Prostate gland (tissue), 2 donors: ENCODE data around the gene NUP107. TPM values are rescaled to one million over a fixed set of nuclear protein-coding genes. Genes with fewer than 3 reads are reported as not detected.
"Not testable (repeated sequence)": the region's sequence is repeated elsewhere in the genome, so short reads cannot be mapped to it uniquely, and the experiment has no call there.

ENCODE experiments used
- DNase-seq: peaks from one replicate; pipeline ENCODE4 v3.0.0-alpha.2; 2019; ENCODE audit warnings: low spot score
- H3K27ac ChIP-seq, 2 donors: fragments of 200-600 bp; sonication (generic); 2 replicates each; pipeline ENCODE4 v1.5.1; 2017 to 2019
- H3K27me3 ChIP-seq: fragments of 200-600 bp; sonication (generic); replicated peaks from 2 replicates; pipeline ENCODE4 v1.5.1; 2019; ENCODE audit not compliant: insufficient read depth
- H3K36me3 ChIP-seq, 2 donors: fragments of 200-600 bp; sonication (generic); 1 replicate in 1 of 2; 2 replicates in 1 of 2; pipeline versions ENCODE4 v1.5.1 to v1.8.1; 2017 to 2019
- H3K4me1 ChIP-seq: fragments of 200-600 bp; sonication (generic); replicated peaks from 2 replicates; pipeline ENCODE4 v1.5.1; 2019
- H3K4me3 ChIP-seq, 2 donors: fragments of 200-600 bp; sonication (generic); 2 replicates each; pipeline ENCODE4 v1.5.1; 2017 to 2019
- H3K9me3 ChIP-seq: fragments of 200-600 bp; sonication (generic); 2 replicates; pipeline ENCODE4 v1.5.1; 2017
- POLR2A ChIP-seq: fragments of 450-650 bp; IDR thresholded peaks from one replicate; pipeline ENCODE4 v1.6.1; 2016; ENCODE audit warnings: antibody characterized with exemption, mild to moderate bottlenecking
- POLR2AphosphoS5 ChIP-seq: sonication (generic); formaldehyde crosslinking; IDR thresholded peaks from one replicate; pipeline ENCODE4 v1.6.1; 2017; ENCODE audit warnings: antibody characterized with exemption
- WGBS: methylation state at CpG from one replicate; pipeline ENCODE4 v1.1.5; 2018; 5-methylcytosine and 5-hydroxymethylcytosine counted together
- intact Hi-C: fragments of 100-400 bp; cut with DNase I; formaldehyde crosslinking; loops from one replicate; pipeline ENCODE4 v1.14.2; 2022
- total RNA-seq, 2 donors: library from RNA; depleted of rRNA; stranded (reverse); fragments of >200 nt; gene quantifications; one replicate each; pipeline ENCODE4 v1.1.0, GENCODE V29; 2016
- TF ChIP-seq, protein P1 (sequence below), 4 experiments: fragments of 200-600 bp in 2 of 4; fragments of 450-650 bp in 2 of 4; sonication (generic) in 2 of 4; IDR thresholded peaks; 1 replicate in 3 of 4; 2 replicates in 1 of 4; pipeline ENCODE4 v1.5.1; 2016 to 2019; ENCODE audit warnings: antibody characterized with exemption in 4 of 4, mild to moderate bottlenecking in 2 of 4, moderate library complexity in 2 of 4

NUP107 gene
- total RNA-seq, 2 donors from 2014 or later, result 27.9 to 37.0 TPM

GRCh38 chr12:68675101-68675842, 11.5 kb upstream of the NUP107 start:
- Histone ChIP-seq H3K36me3 (no peaks in the 10 kb centered on the region), H3K27me3 (no peaks in the 10 kb centered on the region), H3K27ac (no peak overlapping the region), H3K4me3 (no peak overlapping the region), H3K4me1 (no peaks in the 10 kb centered on the region), H3K9me3 (no peaks in the 10 kb centered on the region)
- DNase-seq, result no peak
- intact Hi-C loops, result no loop called here
- no peak for TF ChIP-seq POLR2AphosphoS5
- TF ChIP-seq, protein P1, sequence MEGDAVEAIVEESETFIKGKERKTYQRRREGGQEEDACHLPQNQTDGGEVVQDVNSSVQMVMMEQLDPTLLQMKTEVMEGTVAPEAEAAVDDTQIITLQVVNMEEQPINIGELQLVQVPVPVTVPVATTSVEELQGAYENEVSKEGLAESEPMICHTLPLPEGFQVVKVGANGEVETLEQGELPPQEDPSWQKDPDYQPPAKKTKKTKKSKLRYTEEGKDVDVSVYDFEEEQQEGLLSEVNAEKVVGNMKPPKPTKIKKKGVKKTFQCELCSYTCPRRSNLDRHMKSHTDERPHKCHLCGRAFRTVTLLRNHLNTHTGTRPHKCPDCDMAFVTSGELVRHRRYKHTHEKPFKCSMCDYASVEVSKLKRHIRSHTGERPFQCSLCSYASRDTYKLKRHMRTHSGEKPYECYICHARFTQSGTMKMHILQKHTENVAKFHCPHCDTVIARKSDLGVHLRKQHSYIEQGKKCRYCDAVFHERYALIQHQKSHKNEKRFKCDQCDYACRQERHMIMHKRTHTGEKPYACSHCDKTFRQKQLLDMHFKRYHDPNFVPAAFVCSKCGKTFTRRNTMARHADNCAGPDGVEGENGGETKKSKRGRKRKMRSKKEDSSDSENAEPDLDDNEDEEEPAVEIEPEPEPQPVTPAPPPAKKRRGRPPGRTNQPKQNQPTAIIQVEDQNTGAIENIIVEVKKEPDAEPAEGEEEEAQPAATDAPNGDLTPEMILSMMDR (IDR thresholded peaks at IDR 0.05), result no peak
- TF ChIP-seq POLR2A, result no peak
- 34% methylated on average over 5 of the region's 5 CpGs for WGBS

GRCh38 chr12:68676854-68677253, 9.9 kb upstream of the NUP107 start:
- H3K27me3 ChIP-seq, H3K4me1 ChIP-seq, H3K4me3 ChIP-seq, H3K27ac ChIP-seq, H3K9me3 ChIP-seq, H3K36me3 ChIP-seq, DNase-seq, intact Hi-C loops: not testable (repeated sequence)
- over 99% methylated on average over 5 of the region's 5 CpGs for WGBS

- H3K4me1 ChIP-seq, result no peaks in the 10 kb centered on the region
- TF ChIP-seq POLR2AphosphoS5 (no peak), POLR2A (no peak)
- TF ChIP-seq, protein P1 (IDR thresholded peaks at IDR 0.05), result no peak
- H3K36me3 ChIP-seq, result no peaks in the 10 kb centered on the region
- DNase-seq, result no peak
- peak overlapping the region; percentile 67 to 69 for H3K27ac ChIP-seq
- no peaks in the 10 kb centered on the region for H3K27me3 ChIP-seq
- no peaks in the 10 kb centered on the region for H3K9me3 ChIP-seq
- peak overlapping the region; percentile 77 to 82 for H3K4me3 ChIP-seq
- WGBS, result 50% methylated on average over 3 of the region's 3 CpGs
- intact Hi-C loops, result loop anchor here (2.0 to 5.0 kb wide), 2 partner anchors 75 to 329 kb away; partner anchors contain the start of gene RAP1B
Observed at GRCh38 chr12:68686262-68686594, 550 bp upstream of the NUP107 start.

DNA sequence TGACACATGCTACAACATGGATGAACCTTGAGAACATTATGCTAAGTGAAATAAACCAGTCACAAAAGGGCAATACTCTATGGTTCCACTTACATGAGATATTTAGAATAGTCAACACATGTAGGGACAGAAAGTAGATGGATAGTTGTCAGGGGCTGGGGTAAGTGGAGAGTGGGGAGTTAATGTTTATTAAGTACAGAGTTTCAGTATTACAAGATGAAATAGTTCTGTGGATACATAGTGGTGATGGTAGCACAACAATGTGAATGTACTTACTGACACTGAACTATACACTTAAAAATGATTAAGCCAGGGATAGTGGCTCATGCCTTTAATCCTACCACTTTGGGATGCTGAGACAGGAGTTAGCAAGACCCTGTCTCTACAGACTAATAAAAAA, 8.7 kb downstream of the NUP107 start:
- DNase-seq, result no peak
- TF ChIP-seq POLR2AphosphoS5 (no peak), POLR2A (no peak)
- TF ChIP-seq, protein P1 (IDR thresholded peaks at IDR 0.05), result no peak
- intact Hi-C loops, result no loop called here
- H3K36me3 ChIP-seq, result peaks cover 0 to 10% of the 10 kb centered on the region in 2 donors
- H3K27ac ChIP-seq, result no peak overlapping the region
- no peaks in the 10 kb centered on the region for H3K4me1 ChIP-seq
- H3K9me3 ChIP-seq, result no peaks in the 10 kb centered on the region
- no peaks in the 10 kb centered on the region for H3K27me3 ChIP-seq
- H3K4me3 ChIP-seq, result no peak overlapping the region

- no peak for DNase-seq
- WGBS, result 81% methylated on average over 1 of the region's 1 CpG
- TF ChIP-seq POLR2AphosphoS5, result no peak
- no peak for TF ChIP-seq POLR2A
- TF ChIP-seq, protein P1 (IDR thresholded peaks at IDR 0.05), result no peak
- H3K27ac ChIP-seq, result no peak overlapping the region
- peaks cover 0 to under 1% of the 10 kb centered on the region in 2 donors for H3K36me3 ChIP-seq
- intact Hi-C loops, result no loop called here
- no peaks in the 10 kb centered on the region for H3K4me1 ChIP-seq
- H3K9me3 ChIP-seq, result no peaks in the 10 kb centered on the region
- H3K27me3 ChIP-seq, result no peaks in the 10 kb centered on the region
- H3K4me3 ChIP-seq, result no peak overlapping the region
Observed at GRCh38 chr12:68699486-68699885, 12.7 kb downstream of the NUP107 start.
